Aorta (tissue), 5 donors: Measurements from ENCODE around the gene TMEM233. TPM values are rescaled to one million over a fixed set of nuclear protein-coding genes. Genes with fewer than 3 reads are reported as not detected.

Source experiments
- ATAC-seq: fragments of 200-7000 bp; cut with Tn5 transposase; one replicate; pipeline ENCODE4 v1.9.1; 2022; ENCODE audit warnings: moderate library complexity; ENCODE audit not compliant: low FRiP score
- DNase-seq, 2 donors: peaks; one replicate each; pipeline ENCODE4 v3.0.0-alpha.2; 2020
- H3K27ac ChIP-seq, 2 donors: one replicate each; pipeline ENCODE4 v1.5.1; 2013; ENCODE audit warnings: low read length in 2 of 2, mild to moderate bottlenecking in 2 of 2, moderate library complexity in 2 of 2, control low read depth in 1 of 2, inconsistent platforms in 1 of 2, low read depth in 1 of 2
- H3K27me3 ChIP-seq, 2 donors: one replicate each; pipeline ENCODE4 v1.6.1; 2013; ENCODE audit warnings: control low read depth in 1 of 2, low read length in 1 of 2, mild to moderate bottlenecking in 1 of 2, moderate library complexity in 1 of 2; ENCODE audit not compliant: insufficient read depth in 2 of 2, control insufficient read depth in 1 of 2
- H3K36me3 ChIP-seq, 2 donors: one replicate each; pipeline ENCODE4 v1.6.1; 2013; ENCODE audit warnings: control low read depth in 1 of 2, low read length in 1 of 2, mild to moderate bottlenecking in 1 of 2; ENCODE audit not compliant: insufficient read depth in 2 of 2, control insufficient read depth in 1 of 2
- H3K4me1 ChIP-seq, 2 donors: one replicate each; pipeline ENCODE4 v1.6.1; 2013; ENCODE audit warnings: low read length in 2 of 2, control low read depth in 1 of 2, mild to moderate bottlenecking in 1 of 2, moderate library complexity in 1 of 2; ENCODE audit not compliant: insufficient read depth in 2 of 2, control insufficient read depth in 1 of 2
- H3K4me3 ChIP-seq, 2 donors: one replicate each; pipeline ENCODE4 v1.5.1; 2013; ENCODE audit warnings: low read length in 2 of 2, control low read depth in 1 of 2, mild to moderate bottlenecking in 1 of 2
- H3K9me3 ChIP-seq: one replicate; pipeline ENCODE4 v1.6.1; 2013; ENCODE audit warnings: mild to moderate bottlenecking, low read length; ENCODE audit not compliant: control insufficient read depth
- WGBS, 2 donors: extraction: QIAGEN DNeasy Blood & Tissue Kit; methylation state at CpG; one replicate each; pipeline ENCODE4 v1.1.7; 2013; 5-methylcytosine and 5-hydroxymethylcytosine counted together
- intact Hi-C, 2 donors: fragments of 100-400 bp; cut with DNase I; formaldehyde crosslinking; loops; one replicate each; pipeline versions ENCODE4 v1.14.2 to v1.15.0; 2022
- polyA plus RNA-seq, 2 donors: library from polyadenylated mRNA; stranded (reverse); fragments of 200-250 nt; gene quantifications; one replicate each; pipeline ENCODE4 v1.2.3, GENCODE V29; 2013
- total RNA-seq, 2 donors: library from RNA; stranded (reverse); fragmentation: NEBNext Ultra II Directional; extraction: Animal tissue kit (Norgen Biotek cat#: 25700); gene quantifications; one replicate each; pipeline ENCODE4 v1.2.1, GENCODE V29; 2021
- donor health status: healthy with polysubstance abuse.
- donor health status: Bipolar disorder and iron deficiency.
- donor health status: DM: no; HTN: no; CAD: no.
- donor health status: DM: no; HTN: no; CAD: no.
- donor health status: DM: yes; HTN: yes; CAD: no.

The TMEM233 gene
- total and polyA plus RNA-seq, 4 donors: 1.0 to 2.5 TPM; not detected in 2

- intact Hi-C loops: no loop called here
- WGBS, 2 donors: 66 to 68% methylated on average over 1 of the region's 1 CpG
- H3K27ac ChIP-seq: no peak overlapping the region
- no peaks in the 10 kb centered on the region for H3K9me3 ChIP-seq
- H3K4me3 ChIP-seq: no peak overlapping the region
- H3K27me3 ChIP-seq: no peaks in the 10 kb centered on the region
- DNase-seq: no peak
- ATAC-seq: no peak
- no peaks in the 10 kb centered on the region for H3K4me1 ChIP-seq
- no peaks in the 10 kb centered on the region for H3K36me3 ChIP-seq
Measured at GRCh38 chr12:119598159-119598558, 4.6 kb downstream of the TMEM233 start.

DNA sequence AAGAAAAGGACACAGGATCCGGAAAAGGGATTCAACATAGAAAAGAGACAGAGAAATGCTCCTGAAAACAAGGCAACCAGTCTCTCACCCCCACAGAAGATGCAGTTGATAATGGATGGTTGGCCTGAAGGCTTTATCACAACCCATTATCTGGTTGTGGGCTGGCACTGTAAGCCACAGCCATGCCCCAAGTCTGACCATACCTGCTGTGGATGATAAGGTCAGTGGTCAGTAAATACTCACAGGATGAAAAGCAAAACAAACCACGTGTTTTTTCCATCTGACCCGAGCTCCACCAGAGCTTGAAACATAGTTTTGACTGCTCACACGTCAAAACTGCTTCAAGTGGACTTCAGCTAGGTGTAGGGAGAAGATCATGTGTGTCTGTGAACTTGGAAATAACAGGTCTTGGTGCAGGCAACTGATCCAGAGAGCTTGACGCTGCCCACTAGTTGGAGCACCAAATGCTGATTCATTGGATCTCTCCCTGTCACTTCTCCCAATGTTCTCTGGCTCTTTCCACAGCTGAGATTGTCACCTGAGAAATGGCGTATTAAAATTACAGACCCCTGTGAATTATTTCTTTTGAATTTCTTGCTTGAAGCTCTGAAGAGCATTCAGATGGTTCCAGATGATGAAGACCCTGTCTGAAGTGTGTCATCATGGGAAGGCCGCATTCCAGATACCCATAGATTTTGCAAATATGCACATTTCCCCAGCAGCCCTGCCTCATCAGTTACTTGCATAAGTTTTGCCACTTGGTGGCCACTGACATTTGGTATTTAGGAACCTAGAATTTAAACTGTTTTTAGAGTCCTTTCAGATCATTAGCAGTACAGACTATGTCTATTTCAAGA lies 8.5 kb downstream of the TMEM233 start:
- Histone ChIP-seq H3K4me1 (no peaks in the 10 kb centered on the region), H3K9me3 (no peaks in the 10 kb centered on the region), H3K4me3 (no peak overlapping the region), H3K27ac (no peak overlapping the region), H3K27me3 (no peaks in the 10 kb centered on the region), H3K36me3 (no peaks in the 10 kb centered on the region)
- no peak for ATAC-seq
- no peak for DNase-seq
- 58 to 72% methylated on average over 7 of the region's 7 CpGs for WGBS, 2 donors
- intact Hi-C loops: no loop called here

GRCh38 chr12:119602734-119603094 lies 9.1 kb downstream of the TMEM233 start:
- H3K27me3 ChIP-seq: no peaks in the 10 kb centered on the region
- no peaks in the 10 kb centered on the region for H3K9me3 ChIP-seq
- no peaks in the 10 kb centered on the region for H3K4me1 ChIP-seq
- DNase-seq: no peak
- no peaks in the 10 kb centered on the region for H3K36me3 ChIP-seq
- no peak for ATAC-seq
- WGBS, 2 donors: 79 to 80% methylated on average over 4 of the region's 4 CpGs
- H3K27ac ChIP-seq: no peak overlapping the region
- intact Hi-C loops: no loop called here
- H3K4me3 ChIP-seq: no peak overlapping the region

DNA sequence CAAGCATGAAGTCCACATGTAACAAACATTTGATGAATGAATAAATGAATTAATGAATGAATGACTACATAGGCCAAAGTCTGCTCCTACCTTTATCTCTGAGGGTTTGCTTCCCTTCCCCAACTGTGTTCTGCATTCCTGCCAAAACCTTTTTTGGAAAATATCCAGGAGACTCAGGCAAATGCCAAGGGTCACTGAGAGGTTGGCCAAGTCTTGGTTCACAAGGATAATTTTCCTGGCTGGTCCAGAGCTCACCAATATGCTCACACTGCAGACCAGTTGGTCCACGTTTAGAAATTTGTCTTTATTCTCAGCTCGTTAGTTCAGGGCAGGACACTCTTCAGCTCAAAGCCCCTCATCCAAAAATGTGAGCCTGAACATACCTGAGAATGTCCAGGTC lies 10.2 kb downstream of the TMEM233 start:
- ATAC-seq: no peak

GRCh38 chr12:119609358-119609757 lies 15.8 kb downstream of the TMEM233 start:
- intact Hi-C loops: no loop called here
- Histone ChIP-seq H3K9me3 (no peaks in the 10 kb centered on the region), H3K36me3 (no peaks in the 10 kb centered on the region), H3K27ac (no peak overlapping the region), H3K4me3 (no peak overlapping the region), H3K27me3 (no peaks in the 10 kb centered on the region), H3K4me1 (no peaks in the 10 kb centered on the region)
- ATAC-seq (no peak), DNase-seq (no peak)
- 63 to 64% methylated on average over 3 of the region's 3 CpGs for WGBS, 2 donors

More for the DNA sequence above, 10.2 kb downstream of the TMEM233 start:
- Histone ChIP-seq H3K9me3 (no peaks in the 10 kb centered on the region), H3K27ac (no peak overlapping the region), H3K4me3 (no peak overlapping the region), H3K4me1 (no peaks in the 10 kb centered on the region), H3K36me3 (no peaks in the 10 kb centered on the region), H3K27me3 (no peaks in the 10 kb centered on the region)
- no peak for DNase-seq
- intact Hi-C loops: no loop called here
- WGBS, 2 donors: 16 to 28% methylated on average over 2 of the region's 2 CpGs

DNA sequence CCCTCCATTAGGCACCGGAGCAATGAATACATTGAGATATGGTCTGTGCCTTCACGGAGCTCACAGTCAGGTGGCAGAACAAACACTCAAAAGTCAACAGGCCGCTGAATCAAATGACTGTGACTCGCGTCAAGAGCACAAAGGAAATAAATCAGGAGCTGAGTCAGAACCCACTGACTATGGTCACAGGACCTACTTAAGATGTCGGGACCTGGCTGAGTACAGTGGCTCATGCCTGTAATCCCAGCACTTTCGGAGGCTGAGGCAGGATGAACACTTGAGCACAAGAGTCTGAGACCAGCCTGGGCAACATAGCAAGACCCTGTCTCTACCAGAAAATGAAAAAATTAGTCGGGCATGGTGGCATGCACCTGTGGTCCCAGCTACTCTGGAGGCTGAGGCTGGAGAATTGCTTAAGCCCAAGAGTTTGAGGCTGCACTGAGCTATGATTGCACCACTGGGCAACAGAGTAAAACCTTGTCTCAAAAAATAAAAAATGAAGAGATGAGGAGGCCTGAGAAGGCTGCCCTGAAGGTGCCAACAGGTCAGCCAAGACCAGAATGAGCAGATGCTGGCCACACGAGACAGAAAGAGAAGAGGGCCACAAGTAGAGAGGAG lies 19.9 kb downstream of the TMEM233 start:
- ATAC-seq: no peak

GRCh38 chr12:119614705-119615104 lies 21.1 kb downstream of the TMEM233 start:
- no peak for ATAC-seq
- DNase-seq: no peak
- Histone ChIP-seq H3K4me1 (no peaks in the 10 kb centered on the region), H3K27me3 (no peaks in the 10 kb centered on the region), H3K4me3 (no peak overlapping the region), H3K36me3 (no peaks in the 10 kb centered on the region), H3K27ac (no peak overlapping the region), H3K9me3 (no peaks in the 10 kb centered on the region)
- intact Hi-C loops: no loop called here

More for the DNA sequence above, 19.9 kb downstream of the TMEM233 start:
- no peaks in the 10 kb centered on the region for H3K9me3 ChIP-seq
- WGBS, 2 donors: 73 to 76% methylated on average over 9 of the region's 9 CpGs
- H3K4me1 ChIP-seq: no peaks in the 10 kb centered on the region
- intact Hi-C loops: no loop called here
- no peak for DNase-seq
- no peaks in the 10 kb centered on the region for H3K27me3 ChIP-seq
- no peak overlapping the region for H3K27ac ChIP-seq
- no peaks in the 10 kb centered on the region for H3K36me3 ChIP-seq
- no peak overlapping the region for H3K4me3 ChIP-seq

DNA sequence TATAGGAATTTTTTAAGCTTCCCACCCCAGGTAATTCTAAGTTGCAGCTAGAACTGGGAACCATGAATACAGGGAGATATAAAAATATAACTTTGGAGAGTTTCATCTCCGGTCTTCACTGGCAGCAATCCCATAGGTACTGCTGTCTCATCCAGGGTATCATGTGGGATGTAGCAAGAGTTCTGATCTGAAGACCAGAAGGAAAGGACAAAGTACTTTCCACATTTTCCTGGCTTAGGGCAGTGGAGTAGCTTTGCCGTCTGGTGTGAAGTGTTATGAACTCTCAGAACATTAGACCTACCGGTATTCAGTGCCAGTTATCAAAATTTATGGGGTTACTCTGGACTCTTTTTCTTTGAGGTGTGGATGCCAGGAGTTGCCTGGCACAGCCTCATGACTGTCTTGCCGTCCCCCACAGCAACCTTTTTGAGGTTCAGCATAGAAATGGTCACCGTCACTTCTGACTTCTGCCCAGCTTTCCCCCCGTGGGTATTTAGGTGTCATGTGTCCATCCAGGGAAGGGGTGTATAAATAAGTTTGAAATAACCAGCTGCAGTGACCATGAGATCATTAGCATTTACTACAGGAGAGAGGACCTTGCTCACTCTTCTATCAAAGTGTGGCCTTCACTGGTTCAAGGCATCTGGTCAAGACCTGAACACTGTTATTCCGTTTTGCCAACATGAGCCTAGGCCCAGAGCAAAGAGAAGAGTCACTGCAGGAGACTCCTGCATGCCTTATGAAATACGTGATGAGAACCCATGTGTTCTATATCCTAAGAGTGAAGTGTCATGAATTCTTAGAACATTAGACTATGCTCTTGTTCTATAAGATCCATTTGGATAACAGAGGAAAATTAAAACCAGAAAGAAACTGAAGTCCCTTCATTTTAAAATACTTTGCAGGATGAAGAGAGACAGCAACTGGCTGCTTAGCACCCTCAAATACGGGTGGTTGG lies 22.2 kb downstream of the TMEM233 start:
- Histone ChIP-seq H3K4me3 (no peak overlapping the region), H3K27ac (no peak overlapping the region), H3K9me3 (no peaks in the 10 kb centered on the region), H3K27me3 (no peaks in the 10 kb centered on the region), H3K36me3 (no peaks in the 10 kb centered on the region), H3K4me1 (no peaks in the 10 kb centered on the region)
- intact Hi-C loops: no loop called here
- DNase-seq: no peak
- no peak for ATAC-seq
- 68 to 74% methylated on average over 9 of the region's 9 CpGs for WGBS, 2 donors
